Thymus (tissue), 11 donors: Measurements from ENCODE around the gene CEP128. TPM values are rescaled to one million over a fixed set of nuclear protein-coding genes. Genes with fewer than 3 reads are reported as not detected.

Experiments used
- DNase-seq, 9 donors: peaks; one replicate each; pipeline ENCODE4 v3.0.0-alpha.2; 2013; ENCODE audit warnings: low spot score in 9 of 9, low read depth in 6 of 9, missing footprints in 1 of 9
- H3K27ac ChIP-seq, 2 donors: one replicate each; pipeline ENCODE4 v1.5.1; 2013; ENCODE audit warnings: control low read depth in 1 of 2, low read depth in 1 of 2, low read length in 1 of 2, mild to moderate bottlenecking in 1 of 2, moderate library complexity in 1 of 2
- H3K27me3 ChIP-seq, 2 donors: one replicate each; pipeline ENCODE4 v1.5.1; 2013; ENCODE audit warnings: low read length in 1 of 2; ENCODE audit not compliant: control insufficient read depth in 2 of 2, insufficient read depth in 1 of 2
- H3K36me3 ChIP-seq, 2 donors: one replicate each; pipeline ENCODE4 v1.5.1; 2013; ENCODE audit warnings: low read length in 1 of 2, mild to moderate bottlenecking in 1 of 2, moderate library complexity in 1 of 2; ENCODE audit not compliant: control insufficient read depth in 2 of 2, insufficient read depth in 2 of 2
- H3K4me1 ChIP-seq, 2 donors: one replicate each; pipeline ENCODE4 v1.5.1; 2013; ENCODE audit warnings: low read length in 2 of 2; ENCODE audit not compliant: control insufficient read depth in 2 of 2, insufficient read depth in 2 of 2
- H3K4me3 ChIP-seq, 2 donors: one replicate each; pipeline ENCODE4 v1.5.1; 2013; ENCODE audit warnings: low read length in 2 of 2, control low read depth in 1 of 2, mild to moderate bottlenecking in 1 of 2
- H3K9me3 ChIP-seq, 2 donors: one replicate each; pipeline ENCODE4 v1.5.1; 2013; ENCODE audit warnings: low read length in 1 of 2, mild to moderate bottlenecking in 1 of 2; ENCODE audit not compliant: control insufficient read depth in 2 of 2, insufficient read depth in 1 of 2
- WGBS: extraction: QIAGEN DNeasy Blood & Tissue Kit; methylation state at CpG from one replicate; pipeline ENCODE4 v1.1.7; 2013; 5-methylcytosine and 5-hydroxymethylcytosine counted together
- polyA plus RNA-seq: library from polyadenylated mRNA; stranded (reverse); fragments of 200-250 nt; gene quantifications from one replicate; pipeline ENCODE4 v1.2.3, GENCODE V29; 2013
- total RNA-seq: library from RNA; stranded (reverse); fragments of 120-200 nt; gene quantifications from one replicate; pipeline ENCODE4 v1.2.4, GENCODE V29; 2013
- donor health status: healthy.

The CEP128 gene
- total and polyA plus RNA-seq, 2 donors: 7.6 to 63.5 TPM

GRCh38 chr14:80705241-80705980, 236.1 kb downstream of the CEP128 start:
- H3K36me3 ChIP-seq: peaks cover 10 to 15% of the 10 kb centered on the region in 2 donors

GRCh38 chr14:80700601-80701000, 240.9 kb downstream of the CEP128 start:
- Histone ChIP-seq H3K36me3 (peaks cover 15 to 17% of the 10 kb centered on the region in 2 donors), H3K4me3 (no peak overlapping the region), H3K27ac (no peak overlapping the region), H3K4me1 (no peaks in the 10 kb centered on the region), H3K27me3 (no peaks in the 10 kb centered on the region), H3K9me3 (no peaks in the 10 kb centered on the region)
- 97% methylated on average over 1 of the region's 1 CpG for WGBS
- DNase-seq: no peak

More at GRCh38 chr14:80705241-80705980, 236.1 kb downstream of the CEP128 start:
- no peak overlapping the region for H3K27ac ChIP-seq
- H3K9me3 ChIP-seq: no peaks in the 10 kb centered on the region
- no peaks in the 10 kb centered on the region for H3K27me3 ChIP-seq
- H3K4me3 ChIP-seq: no peak overlapping the region
- no peaks in the 10 kb centered on the region for H3K4me1 ChIP-seq
- DNase-seq: no peak
- 95% methylated on average over 1 of the region's 1 CpG for WGBS

GRCh38 chr14:80699861-80700260, 241.7 kb downstream of the CEP128 start:
- H3K36me3 ChIP-seq: peaks cover 12 to 17% of the 10 kb centered on the region in 2 donors
- no peaks in the 10 kb centered on the region for H3K27me3 ChIP-seq
- WGBS: 94% methylated on average over 4 of the region's 4 CpGs
- DNase-seq: no peak
- no peak overlapping the region for H3K4me3 ChIP-seq
- H3K4me1 ChIP-seq: no peaks in the 10 kb centered on the region
- H3K27ac ChIP-seq: no peak overlapping the region
- H3K9me3 ChIP-seq: no peaks in the 10 kb centered on the region

GRCh38 chr14:80698974-80699373, 242.6 kb downstream of the CEP128 start:
- Histone ChIP-seq H3K9me3 (no peaks in the 10 kb centered on the region), H3K27me3 (no peaks in the 10 kb centered on the region), H3K36me3 (peaks cover 12 to 17% of the 10 kb centered on the region in 2 donors), H3K27ac (no peak overlapping the region), H3K4me1 (no peaks in the 10 kb centered on the region), H3K4me3 (no peak overlapping the region)
- whole genome bisulfite sequencing: 97% methylated on average over 6 of the region's 6 CpGs
- DNase-seq: no peak

- Histone ChIP-seq H3K9me3 (no peaks in the 10 kb centered on the region), H3K27ac (no peak overlapping the region)
- WGBS: 98% methylated on average over 4 of the region's 4 CpGs
These were observed 245.7 kb downstream of the CEP128 start for GRCh38 chr14:80695869-80696268.

GRCh38 chr14:80692903-80693302, 248.6 kb downstream of the CEP128 start:
- H3K36me3 ChIP-seq: no peaks in the 10 kb centered on the region
- no peak overlapping the region for H3K27ac ChIP-seq
- DNase-seq: no peak
- H3K4me1 ChIP-seq: no peaks in the 10 kb centered on the region
- no peak overlapping the region for H3K4me3 ChIP-seq
- H3K9me3 ChIP-seq: no peaks in the 10 kb centered on the region
- 80% methylated on average over 3 of the region's 3 CpGs for WGBS
- H3K27me3 ChIP-seq: no peaks in the 10 kb centered on the region

More at GRCh38 chr14:80695869-80696268, 245.7 kb downstream of the CEP128 start:
- H3K27me3 ChIP-seq: no peaks in the 10 kb centered on the region
- no peaks in the 10 kb centered on the region for H3K4me1 ChIP-seq
- H3K36me3 ChIP-seq: peaks cover 6 to 8% of the 10 kb centered on the region in 2 donors
- no peak for DNase-seq
- no peak overlapping the region for H3K4me3 ChIP-seq

GRCh38 chr14:80681651-80682050, 259.9 kb downstream of the CEP128 start:
- 98% methylated on average over 3 of the region's 3 CpGs for WGBS
- Histone ChIP-seq H3K36me3 (peaks cover 0 to 17% of the 10 kb centered on the region in 2 donors), H3K4me3 (no peak overlapping the region), H3K27ac (no peak overlapping the region), H3K4me1 (no peaks in the 10 kb centered on the region), H3K9me3 (peaks cover 9 to 21% of the 10 kb centered on the region in 2 donors), H3K27me3 (no peaks in the 10 kb centered on the region)
- no peak for DNase-seq

GRCh38 chr14:80679273-80679672, 262.3 kb downstream of the CEP128 start:
- WGBS: 90% methylated on average over 5 of the region's 5 CpGs
- H3K36me3 ChIP-seq: peaks cover 0 to 17% of the 10 kb centered on the region in 2 donors

GRCh38 chr14:80678436-80678835, 263.1 kb downstream of the CEP128 start:
- Histone ChIP-seq H3K27ac (no peak overlapping the region), H3K4me3 (no peak overlapping the region), H3K27me3 (no peaks in the 10 kb centered on the region), H3K4me1 (no peaks in the 10 kb centered on the region), H3K9me3 (peaks cover 9 to 21% of the 10 kb centered on the region in 2 donors), H3K36me3 (peaks cover 0 to 17% of the 10 kb centered on the region in 2 donors)
- WGBS: 97% methylated on average over 3 of the region's 3 CpGs
- DNase-seq: no peak

More at GRCh38 chr14:80679273-80679672, 262.3 kb downstream of the CEP128 start:
- H3K9me3 ChIP-seq: peaks cover 9 to 21% of the 10 kb centered on the region in 2 donors
- no peak overlapping the region for H3K4me3 ChIP-seq
- no peaks in the 10 kb centered on the region for H3K4me1 ChIP-seq
- H3K27ac ChIP-seq: no peak overlapping the region
- DNase-seq: no peak
- H3K27me3 ChIP-seq: no peaks in the 10 kb centered on the region
